Measurements from ENCODE around the gene SLC25A1.
"Not testable (repeated sequence)": the region's sequence is repeated elsewhere in the genome, so short reads cannot be mapped to it uniquely, and the experiment has no call there.

Gene SLC25A1

GRCh38 chr22:19172213-19173046, 6.1 kb downstream of the SLC25A1 start:
- TF ChIP-seq ZNF274 (IDR thresholded peaks at IDR 0.05; ENCODE audit: low read depth, low read length): no peak

GRCh38 chr22:19169947-19170318, 8.6 kb downstream of the SLC25A1 start:
- no peak overlapping the region for H3K4me3 ChIP-seq (ENCODE audit: low read length)
- TF ChIP-seq ZNF274 (IDR thresholded peaks at IDR 0.05; ENCODE audit: low read depth, low read length): no peak

More at GRCh38 chr22:19172213-19173046, 6.1 kb downstream of the SLC25A1 start:
- H3K4me3 ChIP-seq (ENCODE audit: low read length): peak overlapping the region; percentile 92

- H3K4me3 ChIP-seq (ENCODE audit: low read length): no peak overlapping the region
- no peak for TF ChIP-seq ZNF274 (IDR thresholded peaks at IDR 0.05; ENCODE audit: low read depth, low read length)
Observed at GRCh38 chr22:19169002-19169946, 9.3 kb downstream of the SLC25A1 start.

- no peak for TF ChIP-seq ZNF274 (IDR thresholded peaks at IDR 0.05; ENCODE audit: low read depth, low read length)
- no peak overlapping the region for H3K4me3 ChIP-seq (ENCODE audit: low read length)
Observed at GRCh38 chr22:19168088-19168890, 10.2 kb downstream of the SLC25A1 start.

GRCh38 chr22:19167106-19167869, 11.2 kb downstream of the SLC25A1 start:
- no peak for TF ChIP-seq ZNF274 (IDR thresholded peaks at IDR 0.05; ENCODE audit: low read depth, low read length)
- no peak overlapping the region for H3K4me3 ChIP-seq (ENCODE audit: low read length)

- no peak for TF ChIP-seq ZNF274 (IDR thresholded peaks at IDR 0.05; ENCODE audit: low read depth, low read length)
Observed at GRCh38 chr22:19166421-19166820, 12.1 kb downstream of the SLC25A1 start.

GRCh38 chr22:19164425-19164824, 14.1 kb downstream of the SLC25A1 start:
- TF ChIP-seq ZNF274 (IDR thresholded peaks at IDR 0.05; ENCODE audit: low read depth, low read length): no peak
- H3K4me3 ChIP-seq (ENCODE audit: low read length): no peak overlapping the region

More at GRCh38 chr22:19166421-19166820, 12.1 kb downstream of the SLC25A1 start:
- no peak overlapping the region for H3K4me3 ChIP-seq (ENCODE audit: low read length)

DNA sequence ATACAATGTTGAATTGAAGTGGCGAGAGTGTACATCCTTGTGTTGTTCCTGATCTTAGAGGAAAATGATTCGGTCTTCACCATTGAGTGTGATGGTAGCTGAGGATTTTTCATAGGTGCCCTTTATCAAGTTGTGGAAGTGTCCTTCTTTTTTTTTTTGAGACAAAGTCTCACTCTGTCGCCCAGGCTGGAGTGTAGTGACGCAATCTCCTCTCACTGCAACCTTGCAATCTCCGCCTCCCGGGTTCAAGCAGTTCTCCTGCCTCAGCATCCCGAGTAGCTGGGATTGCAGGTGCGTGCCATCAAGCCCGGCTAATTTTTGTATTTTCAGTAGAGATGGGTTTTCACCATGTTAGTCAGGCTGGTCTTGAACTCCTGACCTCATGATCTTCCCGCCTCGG, 19.9 kb downstream of the SLC25A1 start:
- not testable (repeated sequence) for H3K4me3 ChIP-seq (ENCODE audit: low read length)

GRCh38 chr22:19156109-19156508, 22.4 kb downstream of the SLC25A1 start:
- H3K4me3 ChIP-seq (ENCODE audit: low read length): not testable (repeated sequence)

DNA sequence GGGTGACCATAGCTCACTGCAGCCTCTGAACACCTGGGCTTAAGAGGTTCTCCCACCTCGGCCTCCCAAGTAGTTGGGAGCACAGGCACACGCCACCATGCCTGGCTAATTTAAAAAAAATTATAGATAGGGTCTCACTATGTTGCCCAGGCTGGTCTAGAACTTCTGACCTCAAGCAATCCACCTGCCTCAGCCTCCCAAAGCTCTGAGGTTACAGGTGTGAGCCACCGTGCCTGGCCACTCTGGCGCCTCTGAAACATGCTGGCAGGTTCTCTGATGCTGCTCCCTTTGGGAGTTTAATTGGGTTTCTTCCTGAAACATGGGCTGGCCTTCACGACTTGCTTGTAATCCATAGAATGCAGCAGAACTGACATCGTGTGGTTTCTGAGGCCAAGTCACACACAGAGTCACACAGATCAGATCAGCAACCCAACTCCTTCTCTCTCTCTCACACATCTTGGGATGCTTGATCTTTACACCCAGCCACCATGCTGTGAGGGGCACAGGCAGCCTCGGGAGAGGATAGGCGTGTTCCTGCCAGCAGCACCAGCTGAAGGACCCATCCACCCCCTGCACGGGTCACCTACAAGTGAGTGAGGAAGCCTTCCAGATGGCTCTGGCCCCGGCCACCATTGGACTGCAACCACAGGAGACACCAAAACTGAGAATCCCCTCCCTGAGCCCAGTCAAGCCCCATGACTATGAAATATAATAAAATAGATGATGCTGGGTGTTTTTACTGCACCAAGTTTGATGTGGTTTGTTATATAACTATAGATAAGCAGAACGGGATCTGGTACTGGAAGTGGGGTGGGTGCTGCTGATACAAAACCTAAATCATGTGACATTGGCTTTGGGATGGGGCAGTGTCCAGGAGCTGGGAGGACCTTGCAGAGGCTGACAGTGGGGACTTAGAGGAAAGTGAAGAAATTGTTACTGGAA, 25.3 kb downstream of the SLC25A1 start:
- no peak for TF ChIP-seq ZNF274 (IDR thresholded peaks at IDR 0.05; ENCODE audit: low read depth, low read length)

DNA sequence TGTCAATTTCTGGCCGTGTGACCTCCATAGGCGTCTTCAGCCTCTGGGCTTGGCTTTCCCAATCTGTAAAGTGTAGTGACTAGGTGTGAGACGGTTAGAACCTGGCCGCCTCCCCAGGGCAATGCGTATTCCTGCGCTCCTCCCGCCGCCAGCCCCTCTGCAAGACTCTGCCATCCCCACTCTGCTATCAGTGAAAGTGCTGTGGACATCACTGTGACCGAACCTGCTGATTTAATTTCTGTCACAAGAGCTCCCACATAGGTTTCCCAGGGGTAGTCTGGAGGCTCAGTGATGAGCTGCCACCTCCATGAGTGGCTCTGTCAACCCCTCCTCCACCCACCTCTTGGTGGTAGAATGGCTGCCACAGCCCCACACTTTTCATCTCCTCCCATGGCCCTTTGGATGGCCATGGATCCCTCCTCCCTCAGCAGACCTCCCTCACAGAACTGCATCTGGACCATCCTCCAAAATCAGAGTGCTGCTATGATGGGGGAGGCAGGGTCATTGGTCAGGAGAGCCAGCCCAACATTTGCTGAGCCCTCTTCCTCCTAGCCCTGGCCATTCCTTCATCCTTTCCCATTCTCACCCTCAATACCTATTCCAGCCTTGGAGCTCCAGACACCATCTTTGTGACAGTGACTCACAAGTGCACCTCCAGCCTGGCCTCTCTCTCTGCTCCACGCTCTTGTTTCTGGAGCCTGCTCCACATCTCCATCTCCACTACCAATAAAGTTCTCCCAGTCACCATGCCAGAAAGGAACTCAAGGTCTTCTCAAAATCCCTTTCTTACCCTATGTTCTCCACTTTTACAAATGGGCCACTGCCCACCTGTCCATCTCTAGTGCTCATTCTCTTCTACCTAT, 27.0 kb downstream of the SLC25A1 start:
- TF ChIP-seq ZNF274 (IDR thresholded peaks at IDR 0.05; ENCODE audit: low read depth, low read length): no peak
- no peak overlapping the region for H3K4me3 ChIP-seq (ENCODE audit: low read length)

More for the DNA sequence above, 25.3 kb downstream of the SLC25A1 start:
- no peak overlapping the region for H3K4me3 ChIP-seq (ENCODE audit: low read length)
